K562 (cell line): ENCODE measurements around the gene PSMB10. TPM values are rescaled to one million over a fixed set of nuclear protein-coding genes. Genes with fewer than 3 reads are reported as not detected.

Experiments
- ATAC-seq: fragments of 200-7000 bp; cut with Tn5 transposase; 3 replicates; pipeline ENCODE4 v1.9.1; 2020; ENCODE audit warnings: moderate library complexity
- BruUV-seq: library from RNA; stranded (reverse); fragments of 400-500 nt; replicated peaks from 2 replicates; lab custom pipeline; 2021; lab: Mats Ljungman, UMichigan
- CTCF ChIA-PET: fragments of 300-600 bp; formaldehyde crosslinking; extraction: SDS; loops from one replicate; lab custom pipeline; 2021; ENCODE audit warnings: low intra/inter-chr PET ratio; lab: Yijun Ruan, JAX
- POLR2A ChIA-PET: fragments of 300-600, 350-650 bp; sonication (Branson Sonifier 250); formaldehyde crosslinking; extraction: SDS; loops from one replicate; lab custom pipeline; 2021; ENCODE audit warnings: antibody characterized with exemption, inconsistent platforms; lab: Yijun Ruan, JAX
- DNase-seq, 4 experiments: peaks; one replicate each; pipeline versions ENCODE4 v3.0.0 to v3.0.0-alpha.2; 2011 to 2018; ENCODE audit warnings: low spot score in 3 of 4, mixed read lengths in 3 of 4; ENCODE audit errors: extremely low read depth in 1 of 4
- FAIRE-seq: peaks from 2 replicates; lab custom pipeline; 2011; peaks lifted over from hg19 to GRCh38; lab: Jason Lieb, UNC
- H2AFZ ChIP-seq: 2 replicates; pipeline ENCODE4 v1.6.0; 2011; ENCODE audit warnings: low read depth, low read length, control low read depth, inconsistent platforms
- H3K27ac ChIP-seq: fragments of 200-600 bp; 3 replicates; pipeline ENCODE4 v1.8.0; 2011; ENCODE audit warnings: low read depth, mild to moderate bottlenecking, control low read depth, inconsistent platforms, low read length, moderate library complexity, mixed read lengths; ENCODE audit errors: extremely low read depth
- H3K27me3 ChIP-seq, 2 experiments: fragments of 300-600 bp in 1 of 2; 2 replicates in 1 of 2; 3 replicates in 1 of 2; pipeline versions ENCODE4 v1.6.0 to v1.8.0; 2011; ENCODE audit warnings: inconsistent platforms in 2 of 2, low read length in 2 of 2, mild to moderate bottlenecking in 1 of 2, mixed read lengths in 1 of 2, moderate library complexity in 1 of 2; ENCODE audit not compliant: control insufficient read depth in 2 of 2, insufficient read depth in 2 of 2
- H3K36me3 ChIP-seq: fragments of 300-600 bp; 3 replicates; pipeline ENCODE4 v1.8.0; 2011; ENCODE audit warnings: mild to moderate bottlenecking, low read length, inconsistent platforms; ENCODE audit not compliant: control insufficient read depth, insufficient read depth
- H3K4me1 ChIP-seq, 2 experiments: fragments of 200-600 bp in 1 of 2; replicated peaks in 1 of 2; 2 replicates in 1 of 2; 3 replicates in 1 of 2; pipeline versions ENCODE4 v1.5.1 to v1.8.0; 2011; ENCODE audit warnings: inconsistent platforms in 2 of 2, low read length in 2 of 2, mild to moderate bottlenecking in 1 of 2, mixed read lengths in 1 of 2, moderate library complexity in 1 of 2; ENCODE audit not compliant: control insufficient read depth in 2 of 2, insufficient read depth in 2 of 2
- H3K4me2 ChIP-seq: 2 replicates; pipeline ENCODE4 v1.6.1; 2011; ENCODE audit warnings: low read length, control low read depth, inconsistent platforms, mixed read lengths; ENCODE audit not compliant: insufficient read depth
- H3K4me3 ChIP-seq: fragments of 200-600 bp; sonication (generic), shearing (Covaris generic); 2 replicates; pipeline ENCODE4 v1.5.1; 2016; ENCODE audit warnings: control low read depth, inconsistent platforms
- H3K79me2 ChIP-seq: fragments of 200-600 bp; 3 replicates; pipeline ENCODE4 v1.8.0; 2011; ENCODE audit warnings: low read length, inconsistent platforms; ENCODE audit not compliant: control insufficient read depth, insufficient read depth
- H3K9ac ChIP-seq, 2 experiments: 2 replicates each; pipeline versions ENCODE4 v1.6.0 to v1.6.1; 2011; ENCODE audit warnings: low read depth in 2 of 2, low read length in 2 of 2, control low read depth in 1 of 2, inconsistent platforms in 1 of 2, mild to moderate bottlenecking in 1 of 2, mixed read lengths in 1 of 2; ENCODE audit not compliant: insufficient read depth in 1 of 2
- H3K9me1 ChIP-seq: one replicate; pipeline ENCODE4 v1.6.0; 2011; ENCODE audit warnings: inconsistent platforms, mild to moderate bottlenecking, low read length, moderate library complexity; ENCODE audit not compliant: control insufficient read depth, insufficient read depth
- H3K9me3 ChIP-seq: replicated peaks from 2 replicates; pipeline ENCODE4 v1.5.1; 2011; ENCODE audit warnings: low read depth, low read length, inconsistent platforms; ENCODE audit not compliant: control insufficient read depth, insufficient read depth
- H4K20me1 ChIP-seq: replicated peaks from 2 replicates; pipeline ENCODE4 v1.6.1; 2011; ENCODE audit warnings: low read length, inconsistent platforms, mixed read lengths; ENCODE audit not compliant: control insufficient read depth, insufficient read depth
- BACH1 ChIP-seq: fragments of 200-800 bp; sonication (Bioruptor generic); IDR thresholded peaks from 2 replicates; pipeline ENCODE4 v1.6.1; 2016; ENCODE audit warnings: missing genetic modification characterization, missing compliant biosample characterization
- CREB3 ChIP-seq: fragments of 450-650 bp; conservative IDR thresholded peaks from 2 replicates; pipeline ENCODE4 v1.6.1; 2016; ENCODE audit warnings: missing genetic modification characterization, low read depth, mild to moderate bottlenecking, missing compliant biosample characterization, moderate library complexity
- ELF4 ChIP-seq: fragments of 450-650 bp; formaldehyde crosslinking; IDR thresholded peaks from 2 replicates; pipeline ENCODE4 v1.4.0; 2022; ENCODE audit warnings: missing genetic modification characterization
- GTF3C2 ChIP-seq: IDR thresholded peaks from 3 replicates; pipeline ENCODE4 v1.6.1; 2011; ENCODE audit warnings: borderline replicate concordance, mild to moderate bottlenecking, moderate library complexity; ENCODE audit not compliant: insufficient read length; ENCODE audit errors: extremely low read depth
- MAX ChIP-seq: sonication (generic); formaldehyde crosslinking; IDR thresholded peaks from 2 replicates; pipeline ENCODE4 v1.9.0; 2022; ENCODE audit warnings: mild to moderate bottlenecking, missing genetic modification reagents
- NCOR1 ChIP-seq: fragments of 450-650 bp; IDR thresholded peaks from 2 replicates; pipeline ENCODE4 v1.6.1; 2016; ENCODE audit warnings: mild to moderate bottlenecking, moderate library complexity
- PYGO2 ChIP-seq: fragments of 450-650 bp; IDR thresholded peaks from 2 replicates; pipeline ENCODE4 v1.6.1; 2016; ENCODE audit warnings: mild to moderate bottlenecking, missing genetic modification characterization, moderate library complexity, missing compliant biosample characterization
- SMARCA5 ChIP-seq: fragments of 450-650 bp; IDR thresholded peaks from 2 replicates; pipeline ENCODE4 v1.6.1; 2016
- SOX6 ChIP-seq: fragments of 450-650 bp; IDR thresholded peaks from 2 replicates; pipeline ENCODE4 v1.6.1; 2014; ENCODE audit warnings: mild to moderate bottlenecking
- ZBTB49 ChIP-seq: sonication (generic); formaldehyde crosslinking; IDR thresholded peaks from 2 replicates; pipeline ENCODE4 v1.8.0; 2022; ENCODE audit warnings: missing genetic modification reagents, mild to moderate bottlenecking, borderline replicate concordance
- ZNF3 ChIP-seq: fragments of 250-450 bp; sonication (Bioruptor Pico); IDR thresholded peaks from 2 replicates; pipeline ENCODE4 v1.5.0; 2021; ENCODE audit warnings: mild to moderate bottlenecking, moderate library complexity
- WGBS: fragments of 100-300 bp; shearing (Covaris generic); methylation state at CpG from one replicate; pipeline ENCODE4 v1.1.6; 2016; ENCODE audit warnings: low coverage, mixed read lengths; ENCODE audit not compliant: insufficient coverage; ENCODE audit errors: missing lambda C conversion rate; 5-methylcytosine and 5-hydroxymethylcytosine counted together
- in situ Hi-C: fragments of 300-500 bp; cut with MboI; formaldehyde crosslinking; loops from 4 replicates; pipeline ENCODE4 v1.15.0; 2018; ENCODE audit warnings: inconsistent platforms, mixed read lengths
- intact Hi-C: fragments of 100-400 bp; cut with micrococcal nuclease; formaldehyde crosslinking; loops from 2 replicates; pipeline ENCODE4 v1.14.2; 2022
- polyA plus RNA-seq, 8 experiments: library from polyadenylated mRNA; depleted of rRNA in 4 of 8; stranded (reverse) in 5 of 8; unstranded in 3 of 8; fragments of >200 nt; fragmentation: Nextera tagmentation in 2 of 8; fragmentation: Illumina TruSeq in 1 of 8; extraction: Ambion mirVana in 2 of 8; extraction: Trizol in 1 of 8; gene quantifications; 2 replicates each; pipeline versions ENCODE4 v1.2.1 to v1.2.3, GENCODE V29; 2011 to 2014; ENCODE audit warnings: inconsistent platforms in 1 of 8, missing spikeins in 1 of 8
- total RNA-seq, 7 experiments: library from RNA; depleted of rRNA in 6 of 7; stranded (reverse); fragments of >200 nt in 6 of 7; fragmentation: Illumina TruSeq in 2 of 7; extraction: Trizol in 2 of 7; gene quantifications; 2 replicates each; pipeline versions ENCODE4 v1.2.1 to v1.2.3, GENCODE V29; 2011 to 2021; ENCODE audit warnings: low replicate concordance in 1 of 7

Gene PSMB10
- total and polyA plus RNA-seq, 9 of the 15 experiments (the other 6 are each of a cell fraction or from before 2014, with no cell fraction given): 11.7 to 105 (median 51.0) TPM

GRCh38 chr16:67930191-67930590, 6.5 kb downstream of the PSMB10 start:
- DNase-seq (no peak), FAIRE-seq (no peak)
- H3K79me2 ChIP-seq: peaks cover 18% of the 10 kb centered on the region
- no peak overlapping the region for H3K9ac ChIP-seq
- in situ Hi-C loops: no loop called here
- H2AFZ ChIP-seq: no peak overlapping the region
- no peaks in the 10 kb centered on the region for H3K9me1 ChIP-seq
- H4K20me1 ChIP-seq: no peaks in the 10 kb centered on the region; the same call in 1 of the 2 replicates
- POLR2A ChIA-PET: interaction anchor here (1.5 kb wide), 1 partner anchor 38 kb away, joined by 4 read pairs; no protein-coding TSS in a partner anchor
- peaks cover 11 to 44% of the 10 kb centered on the region in 2 experiments; a peak in 3 of 5 replicates for H3K4me1 ChIP-seq
- WGBS: 88% methylated on average over 9 of the region's 14 CpGs
- no TSS peak for BruUV-seq
- intact Hi-C loops: loop anchor here (10.0 kb wide), 1 partner anchor 405 kb away; the partner anchor contains the start of gene RIPOR1
- H3K4me2 ChIP-seq: no peak overlapping the region
- H3K9me3 ChIP-seq: no peaks in the 10 kb centered on the region
- TF ChIP-seq BACH1 (tag): no peak
- TF ChIP-seq ZBTB49 (CRISPR knock-in tag): no peak
- TF ChIP-seq PYGO2 (tag): no peak
- no peak for TF ChIP-seq ZNF3 (CRISPR knock-in tag)
- no peak for TF ChIP-seq CREB3 (tag)
- no peak for TF ChIP-seq GTF3C2
- TF ChIP-seq MAX (CRISPR knock-in tag): no peak
- TF ChIP-seq ELF4: no peak
- TF ChIP-seq NCOR1: no peak
- TF ChIP-seq SMARCA5: no peak
- TF ChIP-seq SOX6: no peak
- TF ChIP-seq, all 486 proteins: peak for 0
- Histone ChIP-seq H3K4me3 (no peak overlapping the region), H3K36me3 (peaks cover 24% of the 10 kb centered on the region; the same call in 2 of the 3 replicates), H3K27ac (no peak overlapping the region), H3K27me3 (no peaks in the 10 kb centered on the region)
- no peak for ATAC-seq
- CTCF ChIA-PET: interaction anchor here (0.6 to 3.8 kb wide), 2 partner anchors 47 to 110 kb away, joined by 4 to 35 read pairs; partner anchors contain the start of gene NRN1L
